Neutrophil (primary cell): ENCODE data around the gene MEF2C.

Source experiments
- H3K27ac ChIP-seq: fragments of 200-600 bp; sonication (generic); 2 replicates; pipeline ENCODE4 v1.5.1; 2016; ENCODE audit warnings: mild to moderate bottlenecking, moderate library complexity
- H3K27me3 ChIP-seq: fragments of 200-600 bp; sonication (generic); 2 replicates; pipeline ENCODE4 v1.6.0; 2016; ENCODE audit warnings: mild to moderate bottlenecking
- H3K36me3 ChIP-seq: fragments of 200-600 bp; sonication (generic); 2 replicates; pipeline ENCODE4 v1.5.1; 2017
- H3K4me1 ChIP-seq, 2 experiments: fragments of 200-600 bp in 1 of 2; sonication (generic) in 1 of 2; 1 replicate in 1 of 2; 2 replicates in 1 of 2; pipeline versions ENCODE4 v1.5.1 to v1.6.1; 2013 to 2016; ENCODE audit warnings: low read depth in 1 of 2, low read length in 1 of 2, mild to moderate bottlenecking in 1 of 2, moderate library complexity in 1 of 2; ENCODE audit not compliant: control insufficient read depth in 1 of 2, insufficient read depth in 1 of 2
- H3K4me3 ChIP-seq, 2 experiments: fragments of 200-600 bp in 1 of 2; sonication (generic) in 1 of 2; 1 replicate in 1 of 2; 2 replicates in 1 of 2; pipeline ENCODE4 v1.5.1; 2013 to 2016; ENCODE audit warnings: low read depth in 1 of 2, low read length in 1 of 2, mild to moderate bottlenecking in 1 of 2, moderate library complexity in 1 of 2
- H3K9me3 ChIP-seq: fragments of 200-600 bp; sonication (generic); 2 replicates; pipeline ENCODE4 v1.5.1; 2016
- TF ChIP-seq, protein P1 (sequence below): fragments of 200-600 bp; sonication (generic); IDR thresholded peaks from 2 replicates; pipeline ENCODE4 v1.5.1; 2016; ENCODE audit warnings: antibody characterized with exemption

Gene MEF2C

DNA sequence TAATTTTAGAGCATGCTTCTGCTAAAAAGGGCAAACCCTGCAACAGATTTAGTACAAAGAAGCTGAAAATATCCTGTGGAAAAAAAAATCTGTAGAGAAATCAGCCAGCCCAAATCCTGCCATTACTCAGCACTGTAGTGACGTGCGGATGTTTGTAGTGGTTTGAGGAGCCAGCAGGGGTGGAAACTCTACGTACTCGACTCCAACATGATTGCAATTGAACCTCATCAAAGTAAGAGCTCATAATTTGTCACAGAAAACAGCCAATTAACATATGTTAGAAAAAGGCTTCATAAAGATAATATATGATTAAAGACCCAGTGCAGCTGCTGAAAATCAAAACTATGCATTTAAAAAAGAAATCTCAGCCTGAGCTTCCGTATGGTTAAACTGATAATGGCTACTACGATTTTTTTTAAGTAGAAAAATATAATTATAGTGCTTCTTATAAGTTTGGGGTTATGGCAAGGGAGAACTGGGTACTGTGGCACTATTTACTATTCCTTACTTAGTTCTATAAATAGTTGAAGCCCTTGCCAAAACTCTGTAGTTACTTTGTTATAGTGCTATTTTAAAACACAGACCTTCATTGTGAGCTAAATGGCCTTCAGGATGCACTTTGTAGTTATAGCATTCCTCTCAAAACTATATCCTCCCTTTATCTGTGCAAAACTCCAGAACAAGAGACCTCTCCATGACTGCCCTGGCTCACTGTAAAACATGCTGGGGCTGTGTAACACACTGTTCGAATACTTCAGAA, 49.4 kb downstream of the MEF2C start:
- H3K9me3 ChIP-seq: no peaks in the 10 kb centered on the region
- H3K27ac ChIP-seq: no peak overlapping the region
- peaks cover 15 to 19% of the 10 kb centered on the region in 2 experiments for H3K4me1 ChIP-seq
- no peaks in the 10 kb centered on the region for H3K27me3 ChIP-seq
- no peak overlapping the region for H3K4me3 ChIP-seq
- TF ChIP-seq, protein P1, sequence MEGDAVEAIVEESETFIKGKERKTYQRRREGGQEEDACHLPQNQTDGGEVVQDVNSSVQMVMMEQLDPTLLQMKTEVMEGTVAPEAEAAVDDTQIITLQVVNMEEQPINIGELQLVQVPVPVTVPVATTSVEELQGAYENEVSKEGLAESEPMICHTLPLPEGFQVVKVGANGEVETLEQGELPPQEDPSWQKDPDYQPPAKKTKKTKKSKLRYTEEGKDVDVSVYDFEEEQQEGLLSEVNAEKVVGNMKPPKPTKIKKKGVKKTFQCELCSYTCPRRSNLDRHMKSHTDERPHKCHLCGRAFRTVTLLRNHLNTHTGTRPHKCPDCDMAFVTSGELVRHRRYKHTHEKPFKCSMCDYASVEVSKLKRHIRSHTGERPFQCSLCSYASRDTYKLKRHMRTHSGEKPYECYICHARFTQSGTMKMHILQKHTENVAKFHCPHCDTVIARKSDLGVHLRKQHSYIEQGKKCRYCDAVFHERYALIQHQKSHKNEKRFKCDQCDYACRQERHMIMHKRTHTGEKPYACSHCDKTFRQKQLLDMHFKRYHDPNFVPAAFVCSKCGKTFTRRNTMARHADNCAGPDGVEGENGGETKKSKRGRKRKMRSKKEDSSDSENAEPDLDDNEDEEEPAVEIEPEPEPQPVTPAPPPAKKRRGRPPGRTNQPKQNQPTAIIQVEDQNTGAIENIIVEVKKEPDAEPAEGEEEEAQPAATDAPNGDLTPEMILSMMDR: no peak
- H3K36me3 ChIP-seq: no peaks in the 10 kb centered on the region

DNA sequence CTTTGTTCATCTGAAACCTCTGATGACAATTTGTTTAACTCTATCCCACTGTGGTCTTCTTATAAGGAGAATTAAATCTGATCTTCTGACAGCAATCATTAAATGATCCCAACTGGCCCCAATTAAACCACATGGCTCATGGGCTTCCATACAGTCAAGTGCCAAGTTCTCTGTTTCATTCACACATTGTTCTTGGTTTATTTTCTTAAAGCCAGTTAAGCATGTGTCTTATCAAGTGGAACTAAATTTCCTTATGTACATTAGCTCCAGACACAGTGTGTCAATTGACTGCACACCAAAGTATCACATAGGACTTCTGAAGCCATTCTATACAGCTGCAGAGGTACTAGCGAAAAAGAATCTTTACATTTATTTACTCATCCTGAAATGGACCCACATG, 51.2 kb downstream of the MEF2C start:
- Histone ChIP-seq H3K9me3 (no peaks in the 10 kb centered on the region), H3K27ac (no peak overlapping the region), H3K4me3 (no peak overlapping the region), H3K27me3 (no peaks in the 10 kb centered on the region), H3K36me3 (no peaks in the 10 kb centered on the region), H3K4me1 (peaks cover 32 to 36% of the 10 kb centered on the region in 2 experiments)
- TF ChIP-seq, protein P1: no peak

DNA sequence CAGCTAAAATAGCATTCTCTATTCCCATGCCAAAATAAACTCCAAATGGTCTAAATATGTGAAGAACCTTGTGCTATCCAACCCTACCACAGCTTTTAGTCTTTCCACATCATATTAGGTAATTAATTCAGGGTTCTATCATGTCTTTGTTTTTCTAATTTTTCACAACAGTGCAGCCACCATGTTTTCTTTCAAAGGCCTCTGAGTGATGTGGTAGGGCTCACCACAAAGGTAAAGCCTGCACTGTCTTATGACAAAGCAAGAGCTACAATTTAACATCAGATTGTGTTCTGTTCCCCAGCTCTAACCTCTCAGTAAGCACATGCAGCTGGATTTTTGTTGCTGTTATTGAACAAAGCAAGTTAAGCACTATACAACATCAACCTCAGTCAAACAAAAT, 52.4 kb downstream of the MEF2C start:
- Histone ChIP-seq H3K4me1 (peaks cover 44 to 49% of the 10 kb centered on the region in 2 experiments), H3K9me3 (no peaks in the 10 kb centered on the region), H3K36me3 (no peaks in the 10 kb centered on the region), H3K27ac (peak overlapping the region; percentile 92), H3K4me3 (no peak overlapping the region), H3K27me3 (no peaks in the 10 kb centered on the region)
- TF ChIP-seq, protein P1: no peak

DNA sequence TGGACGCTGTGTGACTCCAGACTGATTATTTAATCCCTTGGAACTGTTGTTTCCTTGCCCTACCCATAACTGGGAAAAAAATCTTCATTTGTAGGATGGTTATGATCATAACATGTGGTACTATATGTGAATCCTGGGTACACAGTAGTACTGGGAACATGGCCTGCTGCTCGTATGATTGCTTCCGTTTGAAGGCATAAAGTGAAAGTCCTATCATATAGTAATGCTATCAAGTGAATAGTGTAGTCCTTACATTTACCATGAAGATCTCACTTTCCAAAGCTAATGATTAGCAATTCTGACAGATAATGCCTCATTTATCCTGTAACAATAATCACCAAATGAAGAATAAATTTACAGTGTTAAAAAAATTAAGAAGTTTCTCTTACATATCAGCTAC, 53.2 kb downstream of the MEF2C start:
- Histone ChIP-seq H3K4me1 (peaks cover 52 to 57% of the 10 kb centered on the region in 2 experiments), H3K9me3 (no peaks in the 10 kb centered on the region), H3K4me3 (no peak overlapping the region), H3K27me3 (no peaks in the 10 kb centered on the region), H3K36me3 (no peaks in the 10 kb centered on the region), H3K27ac (peak overlapping the region; percentile 92)
- TF ChIP-seq, protein P1: no peak

DNA sequence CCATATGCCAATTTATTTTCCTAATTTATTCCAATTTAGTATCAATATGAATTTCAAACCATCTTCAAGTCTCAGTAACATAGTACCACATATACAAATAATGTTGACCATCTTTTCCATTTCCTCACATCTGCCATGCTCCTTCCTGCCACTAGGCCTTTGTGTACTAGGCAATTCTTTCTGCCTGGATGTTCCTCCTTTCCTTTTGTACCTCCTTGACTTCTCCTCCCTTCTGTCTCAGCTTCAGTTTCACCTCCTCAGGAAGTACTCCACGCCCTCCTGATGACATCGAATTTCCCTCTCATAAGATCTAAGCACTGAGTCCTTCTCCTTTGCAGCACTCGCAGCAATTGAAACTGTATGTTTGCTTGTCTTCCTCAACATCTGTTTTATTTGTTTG, 53.9 kb downstream of the MEF2C start:
- Histone ChIP-seq H3K4me3 (no peak overlapping the region), H3K9me3 (no peaks in the 10 kb centered on the region), H3K4me1 (peaks cover 60 to 64% of the 10 kb centered on the region in 2 experiments), H3K36me3 (no peaks in the 10 kb centered on the region), H3K27me3 (no peaks in the 10 kb centered on the region), H3K27ac (peak overlapping the region; percentile 92)
- TF ChIP-seq, protein P1: peak; percentile 55
